Spleen (tissue), 11 donors: ENCODE data around the gene RPS6KA6. TPM values are rescaled to one million over a fixed set of nuclear protein-coding genes. Genes with fewer than 3 reads are reported as not detected.

ENCODE experiments used
- DNase-seq: peaks from one replicate; pipeline ENCODE4 v3.0.0-alpha.2; 2020
- H3K27ac ChIP-seq, 8 donors: fragments of 200-600 bp; sonication (generic) in 7 of 8; 1 replicate in 4 of 8; 2 replicates in 4 of 8; pipeline versions ENCODE4 v1.5.0 to v1.8.0; 2016 to 2021; ENCODE audit warnings: inconsistent platforms in 4 of 8, mild to moderate bottlenecking in 4 of 8, moderate library complexity in 1 of 8
- H3K27me3 ChIP-seq, 7 donors: fragments of 200-600 bp; sonication (generic) in 6 of 7; replicated peaks in 1 of 7; 1 replicate in 4 of 7; 2 replicates in 3 of 7; pipeline versions ENCODE4 v1.5.0 to v1.8.0; 2016 to 2021; ENCODE audit warnings: inconsistent platforms in 3 of 7, mild to moderate bottlenecking in 1 of 7
- H3K36me3 ChIP-seq, 6 donors: fragments of 200-600 bp; sonication (generic) in 5 of 6; 1 replicate in 4 of 6; 2 replicates in 2 of 6; pipeline versions ENCODE4 v1.5.0 to v1.8.0; 2016 to 2021; ENCODE audit warnings: inconsistent platforms in 2 of 6
- H3K4me1 ChIP-seq, 6 donors: fragments of 200-600 bp; sonication (generic) in 5 of 6; 1 replicate in 3 of 6; 2 replicates in 3 of 6; pipeline versions ENCODE4 v1.5.0 to v1.8.0; 2016 to 2021; ENCODE audit warnings: inconsistent platforms in 3 of 6
- H3K4me3 ChIP-seq, 8 donors: fragments of 200-600 bp; sonication (generic) in 7 of 8; 1 replicate in 4 of 8; 2 replicates in 4 of 8; pipeline versions ENCODE4 v1.5.0 to v1.8.0; 2016 to 2021; ENCODE audit warnings: inconsistent platforms in 4 of 8, mild to moderate bottlenecking in 4 of 8, moderate library complexity in 2 of 8
- H3K9me3 ChIP-seq, 8 donors: fragments of 200-600 bp; sonication (generic) in 7 of 8; 1 replicate in 4 of 8; 2 replicates in 4 of 8; pipeline versions ENCODE4 v1.5.0 to v1.8.0; 2016 to 2021; ENCODE audit warnings: inconsistent platforms in 4 of 8
- CTCF ChIP-seq, 11 experiments: fragments of 200-600 bp in 7 of 11; fragments of 450-650 bp in 4 of 11; sonication (generic) in 4 of 11; IDR thresholded peaks in 8 of 11; conservative IDR thresholded peaks in 3 of 11; 1 replicate in 7 of 11; 2 replicates in 4 of 11; pipeline versions ENCODE4 v1.4.0 to v1.8.0; 2016 to 2021; ENCODE audit warnings: antibody characterized with exemption in 11 of 11, inconsistent platforms in 4 of 11, mild to moderate bottlenecking in 1 of 11
- POLR2A ChIP-seq, 3 donors: fragments of 450-650 bp; IDR thresholded peaks; one replicate each; pipeline ENCODE4 v1.5.1; 2017; ENCODE audit warnings: antibody characterized with exemption in 3 of 3, mild to moderate bottlenecking in 1 of 3
- POLR2AphosphoS5 ChIP-seq, 3 donors: sonication (generic); formaldehyde crosslinking; IDR thresholded peaks; one replicate each; pipeline ENCODE4 v1.5.1; 2017; ENCODE audit warnings: antibody characterized with exemption in 3 of 3
- WGBS, 5 donors: extraction: QIAGEN DNeasy Blood & Tissue Kit in 3 of 5; methylation state at CpG; one replicate each; pipeline versions ENCODE4 v1.1.5 to v1.1.7; 2013 to 2018; 5-methylcytosine and 5-hydroxymethylcytosine counted together
- intact Hi-C: fragments of 100-400 bp; cut with DNase I; formaldehyde crosslinking; loops from one replicate; pipeline ENCODE4 v1.15.0; 2023; ENCODE audit warnings: low total_unique reads
- polyA plus RNA-seq, 3 donors: library from polyadenylated mRNA; stranded (reverse); fragments of 200-250 nt; gene quantifications; one replicate each; pipeline ENCODE4 v1.2.1, GENCODE V29; 2013
- total RNA-seq, 7 donors: library from RNA; depleted of rRNA in 3 of 7; stranded (reverse); fragments of >200 nt in 3 of 7; fragmentation: NEBNext Ultra II Directional in 4 of 7; extraction: Animal tissue kit (Norgen Biotek cat#: 25700) in 4 of 7; gene quantifications; one replicate each; pipeline versions ENCODE4 v1.1.0 to v1.2.1, GENCODE V29; 2016 to 2021
- donor health status: healthy with polysubstance abuse.
- donor health status: DM: no; HTN: no; CAD: no; lungs with moderate emphysema.
- donor health status: DM: no; HTN: no; CAD: no.
- donor health status: Bipolar disorder and iron deficiency.
- donor health status: healthy.
- donor health status: DM: no; HTN: no; CAD: no.
- donor health status: DM: yes; HTN: yes; CAD: no.

The RPS6KA6 gene
- total and polyA plus RNA-seq, 10 donors, result 0.12 to 1.5 (median 1.2) TPM

- intact Hi-C loops, result no loop called here
- TF ChIP-seq POLR2A (IDR thresholded peaks at IDR 0.05), result no peak
- no peak for TF ChIP-seq POLR2AphosphoS5 (IDR thresholded peaks at IDR 0.05)
- no peak for TF ChIP-seq CTCF (IDR thresholded peaks at IDR 0.05 in 8 of 11, conservative IDR thresholded peaks at IDR 0.05 in 3 of 11)
- no peaks in the 10 kb centered on the region for H3K27me3 ChIP-seq
- DNase-seq, result no peak
- no peak overlapping the region for H3K27ac ChIP-seq
- no peak overlapping the region for H3K4me3 ChIP-seq
- H3K4me1 ChIP-seq, result no peaks in the 10 kb centered on the region
- H3K9me3 ChIP-seq, result no peaks in the 10 kb centered on the region
- no peaks in the 10 kb centered on the region for H3K36me3 ChIP-seq
Observed at GRCh38 chrX:84175958-84176357, 12.0 kb downstream of the RPS6KA6 start.

GRCh38 chrX:84175274-84175673, 12.7 kb downstream of the RPS6KA6 start:
- TF ChIP-seq CTCF (IDR thresholded peaks at IDR 0.05 in 8 of 11, conservative IDR thresholded peaks at IDR 0.05 in 3 of 11) (no peak), POLR2AphosphoS5 (IDR thresholded peaks at IDR 0.05) (no peak), POLR2A (IDR thresholded peaks at IDR 0.05) (no peak)
- no peaks in the 10 kb centered on the region for H3K4me1 ChIP-seq
- no peak overlapping the region for H3K4me3 ChIP-seq
- no peak for DNase-seq
- H3K27me3 ChIP-seq, result no peaks in the 10 kb centered on the region
- no peaks in the 10 kb centered on the region for H3K9me3 ChIP-seq
- 76 to 95% (median 87%) methylated on average over 3 of the region's 3 CpGs for WGBS, 5 donors
- no peak overlapping the region for H3K27ac ChIP-seq
- H3K36me3 ChIP-seq, result no peaks in the 10 kb centered on the region
- intact Hi-C loops, result no loop called here

- Histone ChIP-seq H3K4me1 (no peaks in the 10 kb centered on the region), H3K27me3 (no peaks in the 10 kb centered on the region), H3K9me3 (no peaks in the 10 kb centered on the region), H3K36me3 (no peaks in the 10 kb centered on the region), H3K27ac (no peak overlapping the region), H3K4me3 (no peak overlapping the region)
- 78 to 100% (median 89%) methylated on average over 2 of the region's 2 CpGs for WGBS, 5 donors
- intact Hi-C loops, result no loop called here
- DNase-seq, result no peak
- no peak for TF ChIP-seq POLR2A (IDR thresholded peaks at IDR 0.05)
- TF ChIP-seq CTCF (IDR thresholded peaks at IDR 0.05 in 8 of 11, conservative IDR thresholded peaks at IDR 0.05 in 3 of 11), result no peak
- no peak for TF ChIP-seq POLR2AphosphoS5 (IDR thresholded peaks at IDR 0.05)
Observed at GRCh38 chrX:84174348-84174747, 13.7 kb downstream of the RPS6KA6 start.

GRCh38 chrX:84170931-84171330, 17.1 kb downstream of the RPS6KA6 start:
- 49 to 85% (median 72%) methylated on average over 2 of the region's 2 CpGs for WGBS, 5 donors

GRCh38 chrX:84168574-84168973, 19.4 kb downstream of the RPS6KA6 start:
- TF ChIP-seq POLR2A (IDR thresholded peaks at IDR 0.05), result no peak
- TF ChIP-seq POLR2AphosphoS5 (IDR thresholded peaks at IDR 0.05), result no peak
- no peak for TF ChIP-seq CTCF (IDR thresholded peaks at IDR 0.05 in 8 of 11, conservative IDR thresholded peaks at IDR 0.05 in 3 of 11)
- intact Hi-C loops, result no loop called here
- Histone ChIP-seq H3K36me3 (no peaks in the 10 kb centered on the region), H3K27me3 (no peaks in the 10 kb centered on the region), H3K27ac (no peak overlapping the region), H3K4me1 (no peaks in the 10 kb centered on the region), H3K4me3 (no peak overlapping the region), H3K9me3 (no peaks in the 10 kb centered on the region)
- no peak for DNase-seq
- WGBS, 5 donors, result 78 to 93% (median 89%) methylated on average over 2 of the region's 2 CpGs

More at GRCh38 chrX:84170931-84171330, 17.1 kb downstream of the RPS6KA6 start:
- no peaks in the 10 kb centered on the region for H3K36me3 ChIP-seq
- intact Hi-C loops, result no loop called here
- H3K4me3 ChIP-seq, result no peak overlapping the region
- TF ChIP-seq POLR2AphosphoS5 (IDR thresholded peaks at IDR 0.05), result no peak
- DNase-seq, result no peak
- H3K4me1 ChIP-seq, result no peaks in the 10 kb centered on the region
- no peak overlapping the region for H3K27ac ChIP-seq
- no peaks in the 10 kb centered on the region for H3K9me3 ChIP-seq
- no peaks in the 10 kb centered on the region for H3K27me3 ChIP-seq
